Measurements from ENCODE around the gene CAMSAP3. TPM values are rescaled to one million over a fixed set of nuclear protein-coding genes. Genes with fewer than 3 reads are reported as not detected.

CAMSAP3 gene
- polyA plus RNA-seq, 1 of the 3 experiments (the other 2 are of a cell fraction) = 0.08 TPM

GRCh38 chr19:7607212-7607873, 11.7 kb downstream of the CAMSAP3 start:
- Histone ChIP-seq H3K9me2 (no peaks in the 10 kb centered on the region), H3K79me2 (ENCODE audit: insufficient read depth) (no peaks in the 10 kb centered on the region), H3K4me3 (ENCODE audit: low read depth in 2 of 2, low read length in 1 of 2) (no peak overlapping the region), H3K9ac (no peak overlapping the region), H4K20me1 (ENCODE audit: insufficient read depth) (no peaks in the 10 kb centered on the region), H3F3A (replicated peaks; ENCODE audit: insufficient read depth) (no peaks in the 10 kb centered on the region), H3K36me3 (replicated peaks in 1 of 2; ENCODE audit: control insufficient read depth in 1 of 2, insufficient read depth in 2 of 2, low read length in 1 of 2) (no peaks in the 10 kb centered on the region), H2AFZ (ENCODE audit: low read depth) (no peak overlapping the region), H3K4me1 (ENCODE audit: control insufficient read depth in 1 of 2, insufficient read depth in 2 of 2, low read depth in 1 of 2, low read length in 1 of 2) (peaks cover 0 to 8% of the 10 kb centered on the region in 2 experiments; a peak in 1 of 4 replicates), H3K27ac (ENCODE audit: low read depth in 2 of 2, low read length in 1 of 2) (no peak overlapping the region), H3K27me3 (ENCODE audit: insufficient read depth) (no peaks in the 10 kb centered on the region), H3K4me2 (no peak overlapping the region), H3K9me3 (no peaks in the 10 kb centered on the region)
- CTCF ChIA-PET = interaction anchor here (2.0 to 2.8 kb wide), 2 partner anchors 10 to 39 kb away, joined by 10 to 12 read pairs; no protein-coding TSS in a partner anchor
- TF ChIP-seq SMC3 (IDR thresholded peaks at IDR 0.05; ENCODE audit: low read depth, low read length) (no peak), PBX3 (IDR thresholded peaks at IDR 0.05) (no peak), GABPA (IDR thresholded peaks at IDR 0.05; ENCODE audit: low read depth) (no peak), IRF3 (IDR thresholded peaks at IDR 0.05; ENCODE audit: low read depth, low read length) (no peak), TCF12 (IDR thresholded peaks at IDR 0.05) (no peak), RFX5 (IDR thresholded peaks at IDR 0.05; ENCODE audit: low read length) (no peak), ELF1 (IDR thresholded peaks at IDR 0.05) (no peak), EP300 (IDR thresholded peaks at IDR 0.05; ENCODE audit: borderline replicate concordance in 1 of 2, low read depth in 1 of 2, low read length in 1 of 2) (no peak), EZH2phosphoT487 (IDR thresholded peaks at IDR 0.05; ENCODE audit: borderline replicate concordance, low read depth) (no peak)
- POLR2A ChIA-PET = interaction anchor here (1.0 kb wide), 1 partner anchor 12 kb away, joined by 3 read pairs; no protein-coding TSS in a partner anchor
- 76% methylated on average over 6 of the region's 10 CpGs for WGBS (ENCODE audit: low lambda C conversion rate)
- DNase-seq = no peak

GRCh38 chr19:7607874-7608560, 12.4 kb downstream of the CAMSAP3 start:
- ChIA-PET POLR2A (interaction anchor here (1.0 kb wide), 1 partner anchor 11 kb away, joined by 3 read pairs; no protein-coding TSS in a partner anchor), CTCF (interaction anchor here (2.0 to 2.8 kb wide), 2 partner anchors 11 to 40 kb away, joined by 10 to 12 read pairs; no protein-coding TSS in a partner anchor)

More at GRCh38 chr19:7607874-7608560, 12.4 kb downstream of the CAMSAP3 start:
- DNase-seq = no peak
- no peak overlapping the region for H3K27ac ChIP-seq (ENCODE audit: low read depth in 2 of 2, low read length in 1 of 2)
- WGBS (ENCODE audit: low lambda C conversion rate) = 82% methylated on average over 7 of the region's 25 CpGs
- no peak overlapping the region for H3K4me2 ChIP-seq
- peaks cover 0 to 8% of the 10 kb centered on the region in 2 experiments; a peak in 1 of 4 replicates for H3K4me1 ChIP-seq (ENCODE audit: control insufficient read depth in 1 of 2, insufficient read depth in 2 of 2, low read depth in 1 of 2, low read length in 1 of 2)
- H4K20me1 ChIP-seq (ENCODE audit: insufficient read depth) = no peaks in the 10 kb centered on the region
- no peaks in the 10 kb centered on the region for H3K79me2 ChIP-seq (ENCODE audit: insufficient read depth)
- no peak overlapping the region for H3K9ac ChIP-seq
- no peaks in the 10 kb centered on the region for H3K36me3 ChIP-seq (replicated peaks in 1 of 2; ENCODE audit: control insufficient read depth in 1 of 2, insufficient read depth in 2 of 2, low read length in 1 of 2)
- no peaks in the 10 kb centered on the region for H3K9me2 ChIP-seq
- H2AFZ ChIP-seq (ENCODE audit: low read depth) = no peak overlapping the region
- no peaks in the 10 kb centered on the region for H3F3A ChIP-seq (replicated peaks; ENCODE audit: insufficient read depth)
- no peaks in the 10 kb centered on the region for H3K27me3 ChIP-seq (ENCODE audit: insufficient read depth)
- TF ChIP-seq SIN3A (IDR thresholded peaks at IDR 0.05; ENCODE audit: borderline replicate concordance, low read depth, low read length) = no peak
- TF ChIP-seq EP300 (IDR thresholded peaks at IDR 0.05; ENCODE audit: borderline replicate concordance in 1 of 2, low read depth in 1 of 2, low read length in 1 of 2) = no peak
- no peak for TF ChIP-seq FOSL2 (IDR thresholded peaks at IDR 0.05; ENCODE audit: borderline replicate concordance, low read depth)
- no peak for TF ChIP-seq RFX5 (IDR thresholded peaks at IDR 0.05; ENCODE audit: low read length)
- no peak for TF ChIP-seq NRF1 (IDR thresholded peaks at IDR 0.05; ENCODE audit: low read depth, low read length)
- no peak for TF ChIP-seq MEF2A (IDR thresholded peaks at IDR 0.05; ENCODE audit: borderline replicate concordance, low read depth)
- TF ChIP-seq YY1 (IDR thresholded peaks at IDR 0.05; ENCODE audit: low read depth) = no peak
- TF ChIP-seq IRF3 (IDR thresholded peaks at IDR 0.05; ENCODE audit: low read depth, low read length) = no peak
- no peak for TF ChIP-seq MXI1 (IDR thresholded peaks at IDR 0.05; ENCODE audit: low read depth, low read length)
- TF ChIP-seq RCOR1 (IDR thresholded peaks at IDR 0.05; ENCODE audit: low read length) = no peak
- no peak for TF ChIP-seq RAD21 (IDR thresholded peaks at IDR 0.05; ENCODE audit: low read length)
- no peak for TF ChIP-seq FOXJ3 (CRISPR knock-in tag; IDR thresholded peaks at IDR 0.05)
- no peaks in the 10 kb centered on the region for H3K9me3 ChIP-seq
- H3K4me3 ChIP-seq (ENCODE audit: low read depth in 2 of 2, low read length in 1 of 2) = no peak overlapping the region

Measured in SK-N-SH (cell line).